SH-SY5Y (cell line): Measurements from ENCODE around the gene USH1G.

ENCODE experiments used
- GATA2 ChIP-seq: IDR thresholded peaks from 2 replicates; pipeline ENCODE4 v1.6.1; 2011; ENCODE audit warnings: mild to moderate bottlenecking, low read depth, low read length
- GATA3 ChIP-seq: IDR thresholded peaks from 2 replicates; pipeline ENCODE4 v1.6.1; 2011; ENCODE audit warnings: low read depth, mild to moderate bottlenecking, low read length, moderate library complexity

DNA sequence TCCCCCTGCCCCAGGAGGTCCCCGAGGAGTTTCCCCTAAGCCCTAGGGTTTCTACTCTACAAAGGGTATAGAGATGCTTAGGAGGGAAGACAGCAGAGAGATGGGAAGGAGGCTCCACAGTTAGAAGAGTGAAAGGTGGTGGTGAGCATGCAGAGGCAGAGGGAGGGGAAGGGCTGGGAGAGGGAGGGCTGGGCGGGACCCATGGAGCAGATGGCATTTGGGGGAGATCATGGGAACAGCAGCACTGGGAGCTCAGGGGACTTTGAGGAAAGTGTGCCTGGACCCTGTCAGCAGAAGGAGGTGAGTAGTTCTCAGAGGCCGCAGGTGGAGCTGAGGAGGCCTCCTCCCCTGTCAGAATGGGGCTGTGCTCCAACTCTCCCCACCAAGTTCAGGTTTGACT lies 12.0 kb upstream of the USH1G start:
- TF ChIP-seq GATA3 (no peak), GATA2 (no peak)
